K562 (cell line): ENCODE measurements around the gene PIP5KL1.

Experiments
- EP300 ChIP-seq: IDR thresholded peaks from 2 replicates; pipeline ENCODE4 v1.6.1; 2012; ENCODE audit warnings: low read length, improper control_type of control experiment
- HINFP ChIP-seq: fragments of 450-650 bp; conservative IDR thresholded peaks from 2 replicates; pipeline ENCODE4 v1.6.1; 2016; ENCODE audit warnings: missing genetic modification characterization, low read depth, mild to moderate bottlenecking, control low read depth, missing compliant biosample characterization
- TOE1 ChIP-seq, 2 experiments: fragments of 450-650 bp in 1 of 2; sonication (generic) in 1 of 2; formaldehyde crosslinking in 1 of 2; IDR thresholded peaks; 2 replicates each; pipeline versions ENCODE4 v1.7.1 to v1.8.0; 2016 to 2022; ENCODE audit warnings: borderline replicate concordance in 2 of 2, mild to moderate bottlenecking in 2 of 2, antibody characterized with exemption in 1 of 2, inconsistent platforms in 1 of 2, low read depth in 1 of 2, missing genetic modification reagents in 1 of 2, moderate library complexity in 1 of 2

DNA sequence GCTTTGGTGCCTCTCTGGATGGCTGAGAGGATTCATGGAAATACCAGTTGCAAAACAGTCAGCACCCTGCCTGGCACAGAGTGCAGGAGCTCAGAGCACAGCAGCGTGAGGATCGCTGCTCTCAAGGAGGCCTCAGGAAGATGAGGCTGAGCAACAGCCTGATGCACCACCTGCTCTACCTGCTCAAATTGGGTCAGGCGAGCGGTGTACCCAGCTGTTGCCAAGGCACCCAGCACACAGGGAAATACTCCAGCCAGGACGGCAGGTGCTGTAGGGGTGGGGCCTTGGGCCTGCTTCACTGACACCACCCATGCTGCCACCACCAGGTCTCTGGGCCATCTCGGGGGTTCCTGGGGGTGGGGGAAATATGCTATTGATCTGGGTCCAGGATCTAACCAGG is 45.9 kb upstream of the PIP5KL1 start:
- TF ChIP-seq EP300 (no peak), TOE1 (IDR thresholded peaks at IDR 0.05; ENCODE audit: borderline replicate concordance) (no peak), TOE1 (CRISPR knock-in tag; IDR thresholded peaks at IDR 0.05; ENCODE audit: borderline replicate concordance, low read depth) (no peak), HINFP (tag) (no peak)
